K562 (cell line): ENCODE measurements around the gene H2BK1. TPM values are rescaled to one million over a fixed set of nuclear protein-coding genes. Genes with fewer than 3 reads are reported as not detected.

Experiments
- ARID2 ChIP-seq: fragments of 450-650 bp; IDR thresholded peaks from 2 replicates; pipeline ENCODE4 v1.6.1; 2017; ENCODE audit warnings: antibody characterized with exemption, mild to moderate bottlenecking
- CXXC5 ChIP-seq: fragments of 250-450 bp; sonication (Bioruptor Pico); IDR thresholded peaks from 2 replicates; pipeline ENCODE4 v1.8.0; 2022; ENCODE audit warnings: inconsistent platforms, mild to moderate bottlenecking, moderate library complexity
- ELF1 ChIP-seq: fragments of 200-800 bp; sonication (Bioruptor generic); IDR thresholded peaks from 2 replicates; pipeline ENCODE4 v1.6.1; 2016; ENCODE audit warnings: missing genetic modification characterization, missing compliant biosample characterization
- ETS1 ChIP-seq: conservative IDR thresholded peaks from 2 replicates; pipeline ENCODE4 v1.6.1; 2011; ENCODE audit warnings: low read depth, mild to moderate bottlenecking, low read length; ENCODE audit not compliant: control insufficient read depth
- GMEB1 ChIP-seq: fragments of 250-450 bp; sonication (Bioruptor Pico); IDR thresholded peaks from 2 replicates; pipeline ENCODE4 v1.4.0; 2020; ENCODE audit warnings: mild to moderate bottlenecking
- HMGN3 ChIP-seq: IDR thresholded peaks from 2 replicates; pipeline ENCODE4 v1.6.1; 2011; ENCODE audit warnings: borderline replicate concordance, low read depth, mild to moderate bottlenecking, mixed read lengths, low read length; ENCODE audit not compliant: insufficient read length; ENCODE audit errors: extremely low read depth
- MTA1 ChIP-seq: fragments of 450-650 bp; IDR thresholded peaks from 2 replicates; pipeline ENCODE4 v1.6.1; 2017; ENCODE audit warnings: borderline replicate concordance
- MXD1 ChIP-seq: fragments of 250-450 bp; sonication (Bioruptor Pico); IDR thresholded peaks from 2 replicates; pipeline ENCODE4 v1.8.0; 2021; ENCODE audit warnings: borderline replicate concordance, mild to moderate bottlenecking, moderate library complexity; ENCODE audit not compliant: poor library complexity, severe bottlenecking
- POLR2B ChIP-seq: fragments of 450-650 bp; IDR thresholded peaks from 2 replicates; pipeline ENCODE4 v1.6.1; 2018; ENCODE audit warnings: low read depth; ENCODE audit not compliant: partially characterized antibody
- POLR3A ChIP-seq: IDR thresholded peaks from 2 replicates; pipeline ENCODE4 v1.6.1; 2011; ENCODE audit warnings: borderline replicate concordance, mild to moderate bottlenecking, moderate library complexity; ENCODE audit not compliant: insufficient read length, insufficient read depth; ENCODE audit errors: extremely low read depth
- RBBP5 ChIP-seq: fragments of 200-600 bp; sonication (generic); IDR thresholded peaks from 2 replicates; pipeline ENCODE4 v1.6.1; 2012; ENCODE audit warnings: borderline replicate concordance, mild to moderate bottlenecking, low read length, control low read depth, inconsistent platforms; ENCODE audit not compliant: insufficient read depth, poor library complexity, severe bottlenecking
- SREBF1 ChIP-seq: fragments of 150-350 bp; IDR thresholded peaks from 2 replicates; pipeline ENCODE4 v1.6.1; 2014; ENCODE audit warnings: antibody characterized with exemption, low read depth, low read length, borderline replicate concordance
- THRAP3 ChIP-seq: fragments of 450-650 bp; IDR thresholded peaks from 2 replicates; pipeline ENCODE4 v1.6.1; 2016; ENCODE audit warnings: mild to moderate bottlenecking, inconsistent platforms, borderline replicate concordance
- ZNF134 ChIP-seq: fragments of 250-450 bp; sonication (Bioruptor Pico); conservative IDR thresholded peaks from 2 replicates; pipeline ENCODE4 v1.4.0; 2020
- polyA plus RNA-seq, 8 experiments: library from polyadenylated mRNA; depleted of rRNA in 4 of 8; stranded (reverse) in 5 of 8; unstranded in 3 of 8; fragments of >200 nt; fragmentation: Nextera tagmentation in 2 of 8; fragmentation: Illumina TruSeq in 1 of 8; extraction: Ambion mirVana in 2 of 8; extraction: Trizol in 1 of 8; gene quantifications; 2 replicates each; pipeline versions ENCODE4 v1.2.1 to v1.2.3, GENCODE V29; 2011 to 2014; ENCODE audit warnings: inconsistent platforms in 1 of 8, missing spikeins in 1 of 8
- total RNA-seq, 7 experiments: library from RNA; depleted of rRNA in 6 of 7; stranded (reverse); fragments of >200 nt in 6 of 7; fragmentation: Illumina TruSeq in 2 of 7; extraction: Trizol in 2 of 7; gene quantifications; 2 replicates each; pipeline versions ENCODE4 v1.2.1 to v1.2.3, GENCODE V29; 2011 to 2021; ENCODE audit warnings: low replicate concordance in 1 of 7
- TF ChIP-seq, protein P1 (sequence below): sonication (generic); formaldehyde crosslinking; IDR thresholded peaks from 2 replicates; pipeline ENCODE4 v1.4.0; 2020; ENCODE audit warnings: mild to moderate bottlenecking, missing genetic modification reagents
- TF ChIP-seq, protein P2 (sequence below): fragments of 250-450 bp; sonication (Bioruptor Pico); IDR thresholded peaks from 2 replicates; pipeline ENCODE4 v1.4.0; 2020
- TF ChIP-seq, protein P3 (sequence below): sonication (generic); formaldehyde crosslinking; IDR thresholded peaks from 2 replicates; pipeline ENCODE4 v1.8.1; 2023; ENCODE audit warnings: mild to moderate bottlenecking, missing genetic modification reagents, moderate library complexity

H2BK1 gene
- total and polyA plus RNA-seq, 9 of the 15 experiments (the other 6 are each of a cell fraction or from before 2014, with no cell fraction given), result not detected

DNA sequence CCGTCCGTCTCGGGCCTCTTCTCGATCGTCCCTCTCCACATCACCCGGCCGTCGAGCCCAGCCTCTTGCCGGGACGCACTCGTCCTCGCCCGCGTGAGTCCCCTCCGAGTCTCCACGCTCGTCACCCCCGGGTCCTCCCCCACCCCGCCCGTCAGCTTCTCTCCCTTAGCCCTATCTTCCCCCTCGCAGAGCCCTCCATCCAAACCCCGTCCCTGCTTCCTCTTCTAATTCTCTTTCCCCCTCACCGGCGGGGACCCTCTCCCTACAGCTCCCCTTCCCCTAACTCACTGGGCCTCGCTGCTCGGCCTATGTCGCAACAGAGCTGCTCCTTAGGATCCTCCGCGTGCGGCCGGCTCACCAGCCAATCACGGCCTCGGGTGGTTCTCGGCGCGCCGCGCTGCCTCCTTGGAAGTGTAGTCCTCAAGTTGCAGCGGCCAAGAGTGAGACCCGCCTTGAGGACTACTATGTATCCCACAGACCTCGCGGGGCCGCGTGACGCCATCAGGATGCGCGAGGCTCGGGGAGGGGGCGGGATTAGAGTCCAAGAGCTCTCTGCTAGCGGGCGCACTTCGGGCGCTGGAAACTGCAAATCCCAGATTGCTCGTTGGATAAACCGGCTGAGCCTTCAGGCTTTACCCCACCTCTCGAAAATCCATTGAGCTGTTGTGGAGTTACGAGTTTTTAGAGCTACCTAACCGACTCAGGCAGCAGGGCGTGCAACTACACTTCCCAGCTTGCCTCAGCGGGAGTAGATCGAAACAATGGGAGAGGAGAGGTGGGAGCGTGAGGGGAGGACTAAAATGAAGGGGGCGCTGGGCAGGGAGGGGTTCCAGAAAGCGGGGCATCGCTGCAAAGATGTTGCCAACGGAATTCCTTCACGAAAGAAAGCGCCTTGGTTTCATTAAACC, 16.8 kb upstream of the H2BK1 start, which contains the start of gene ABCF2 (continued):
- peak; percentile 37 for TF ChIP-seq MXD1
- TF ChIP-seq ARID2, result no peak
- peak; percentile 100 for TF ChIP-seq MTA1
- TF ChIP-seq RBBP5, result peak; percentile 66
- peak; percentile 89 for TF ChIP-seq HMGN3
- no peak for TF ChIP-seq POLR3A
- peak; percentile 53; the same call in 1 of the 2 replicates for TF ChIP-seq ZNF134 (CRISPR knock-in tag)
- TF ChIP-seq ELF1 (tag), result no peak
- no peak for TF ChIP-seq THRAP3
- peak; percentile 77 for TF ChIP-seq POLR2B
- TF ChIP-seq, protein P1, sequence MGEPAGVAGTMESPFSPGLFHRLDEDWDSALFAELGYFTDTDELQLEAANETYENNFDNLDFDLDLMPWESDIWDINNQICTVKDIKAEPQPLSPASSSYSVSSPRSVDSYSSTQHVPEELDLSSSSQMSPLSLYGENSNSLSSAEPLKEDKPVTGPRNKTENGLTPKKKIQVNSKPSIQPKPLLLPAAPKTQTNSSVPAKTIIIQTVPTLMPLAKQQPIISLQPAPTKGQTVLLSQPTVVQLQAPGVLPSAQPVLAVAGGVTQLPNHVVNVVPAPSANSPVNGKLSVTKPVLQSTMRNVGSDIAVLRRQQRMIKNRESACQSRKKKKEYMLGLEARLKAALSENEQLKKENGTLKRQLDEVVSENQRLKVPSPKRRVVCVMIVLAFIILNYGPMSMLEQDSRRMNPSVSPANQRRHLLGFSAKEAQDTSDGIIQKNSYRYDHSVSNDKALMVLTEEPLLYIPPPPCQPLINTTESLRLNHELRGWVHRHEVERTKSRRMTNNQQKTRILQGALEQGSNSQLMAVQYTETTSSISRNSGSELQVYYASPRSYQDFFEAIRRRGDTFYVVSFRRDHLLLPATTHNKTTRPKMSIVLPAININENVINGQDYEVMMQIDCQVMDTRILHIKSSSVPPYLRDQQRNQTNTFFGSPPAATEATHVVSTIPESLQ (CRISPR knock-in tag), result peak; percentile 55; the same call in 1 of the 2 replicates
- peak; percentile 86 for TF ChIP-seq GMEB1 (CRISPR knock-in tag)
- peak; percentile 98 for TF ChIP-seq CXXC5
- TF ChIP-seq, protein P2, sequence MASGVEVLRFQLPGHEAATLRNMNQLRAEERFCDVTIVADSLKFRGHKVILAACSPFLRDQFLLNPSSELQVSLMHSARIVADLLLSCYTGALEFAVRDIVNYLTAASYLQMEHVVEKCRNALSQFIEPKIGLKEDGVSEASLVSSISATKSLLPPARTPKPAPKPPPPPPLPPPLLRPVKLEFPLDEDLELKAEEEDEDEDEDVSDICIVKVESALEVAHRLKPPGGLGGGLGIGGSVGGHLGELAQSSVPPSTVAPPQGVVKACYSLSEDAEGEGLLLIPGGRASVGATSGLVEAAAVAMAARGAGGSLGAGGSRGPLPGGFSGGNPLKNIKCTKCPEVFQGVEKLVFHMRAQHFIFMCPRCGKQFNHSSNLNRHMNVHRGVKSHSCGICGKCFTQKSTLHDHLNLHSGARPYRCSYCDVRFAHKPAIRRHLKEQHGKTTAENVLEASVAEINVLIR (CRISPR knock-in tag), result peak; percentile 99
- TF ChIP-seq SREBF1, result peak; percentile 21; the same call in 1 of the 2 replicates
- TF ChIP-seq, protein P3, sequence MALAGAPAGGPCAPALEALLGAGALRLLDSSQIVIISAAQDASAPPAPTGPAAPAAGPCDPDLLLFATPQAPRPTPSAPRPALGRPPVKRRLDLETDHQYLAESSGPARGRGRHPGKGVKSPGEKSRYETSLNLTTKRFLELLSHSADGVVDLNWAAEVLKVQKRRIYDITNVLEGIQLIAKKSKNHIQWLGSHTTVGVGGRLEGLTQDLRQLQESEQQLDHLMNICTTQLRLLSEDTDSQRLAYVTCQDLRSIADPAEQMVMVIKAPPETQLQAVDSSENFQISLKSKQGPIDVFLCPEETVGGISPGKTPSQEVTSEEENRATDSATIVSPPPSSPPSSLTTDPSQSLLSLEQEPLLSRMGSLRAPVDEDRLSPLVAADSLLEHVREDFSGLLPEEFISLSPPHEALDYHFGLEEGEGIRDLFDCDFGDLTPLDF (CRISPR knock-in tag), result peak; percentile 77
- peak; percentile 96 for TF ChIP-seq ETS1
